ENCODE measurements around the gene ABHD8. TPM values are rescaled to one million over a fixed set of nuclear protein-coding genes. Genes with fewer than 3 reads are reported as not detected.
A peak's percentile ranks its signal among the peaks of the same experiment; 100 is the strongest.

The ABHD8 gene
- total and polyA plus RNA-seq, 2 donors from 2014 or later: 9.6 to 20.0 TPM

DNA sequence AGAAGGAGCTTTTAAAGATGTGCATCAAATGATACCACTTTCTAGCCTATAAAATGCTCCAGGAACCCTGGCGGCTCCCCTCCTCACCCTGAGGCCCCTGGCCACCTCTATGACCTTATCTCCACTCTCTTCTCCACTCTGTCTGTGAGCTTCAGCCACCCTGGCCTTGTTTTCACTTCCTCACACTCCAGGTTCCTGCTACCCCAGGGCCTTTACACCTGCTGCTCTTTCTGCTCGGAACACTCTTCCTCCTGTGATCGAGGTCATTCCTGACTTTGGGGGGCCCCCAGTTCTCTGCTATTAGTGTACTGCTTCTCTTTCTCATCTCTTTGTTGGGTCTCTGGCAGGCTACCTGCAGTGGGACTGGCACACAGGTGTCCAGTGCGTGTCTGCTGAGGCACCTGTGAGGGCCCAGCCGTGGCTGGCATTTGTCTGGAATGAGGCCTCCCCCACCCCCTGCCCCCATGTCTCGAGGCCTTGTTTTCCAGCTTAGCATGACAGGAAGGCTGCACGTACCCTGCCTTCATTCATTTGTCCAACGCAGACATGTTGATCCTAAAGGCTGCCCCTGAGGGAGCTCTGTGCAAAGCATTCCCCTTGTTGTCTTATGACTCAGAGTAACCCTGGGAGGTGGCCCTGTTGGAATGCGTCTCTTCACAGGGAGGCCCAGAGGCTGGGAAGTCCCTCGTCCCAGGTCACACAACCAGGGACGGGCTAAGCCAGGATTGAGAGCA lies 8.4 kb upstream of the ABHD8 start:
- no peak overlapping the region for H3K4me3 ChIP-seq (ENCODE audit: low read length in 3 of 3)
- peaks cover 0 to 17% (median 4%) of the 10 kb centered on the region in 3 donors for H3K36me3 ChIP-seq (ENCODE audit: control insufficient read depth in 2 of 3, insufficient read depth in 3 of 3, low read length in 3 of 3)
- DNase-seq (no peak), FAIRE-seq (no peak)
- no peak overlapping the region for H3K27ac ChIP-seq (ENCODE audit: low read depth in 2 of 2, low read length in 2 of 2)
- intact Hi-C loops (cut with DNase I): no loop called here
- no peaks in the 10 kb centered on the region for H3K27me3 ChIP-seq (ENCODE audit: control insufficient read depth, insufficient read depth, low read length)
- H3K9me3 ChIP-seq (ENCODE audit: control insufficient read depth in 2 of 3, insufficient read depth in 1 of 3, low read length in 3 of 3): no peaks in the 10 kb centered on the region
- H3K4me1 ChIP-seq (ENCODE audit: control insufficient read depth in 2 of 3, insufficient read depth in 2 of 3, low read depth in 1 of 3, low read length in 3 of 3): peaks cover 0 to 18% (median 6%) of the 10 kb centered on the region in 3 donors
- TF ChIP-seq CTCF (IDR thresholded peaks at IDR 0.05; ENCODE audit: borderline replicate concordance, extremely low read depth, insufficient read depth): no peak
- peak overlapping the region in 1 of 3 donors; percentile 3 for H3K9ac ChIP-seq (ENCODE audit: low read length in 3 of 3)

GRCh38 chr19:17309965-17310461 lies 6.8 kb upstream of the ABHD8 start:
- DNase-seq (no peak), FAIRE-seq (no peak)
- Histone ChIP-seq H3K27ac (ENCODE audit: low read depth in 2 of 2, low read length in 2 of 2) (no peak overlapping the region), H3K27me3 (ENCODE audit: control insufficient read depth, insufficient read depth, low read length) (no peaks in the 10 kb centered on the region), H3K4me3 (ENCODE audit: low read length in 3 of 3) (peak overlapping the region; percentile 80 to 87 (median 81)), H3K4me1 (ENCODE audit: control insufficient read depth in 2 of 3, insufficient read depth in 2 of 3, low read depth in 1 of 3, low read length in 3 of 3) (peaks cover 0 to 26% (median 6%) of the 10 kb centered on the region in 3 donors), H3K9me3 (ENCODE audit: control insufficient read depth in 2 of 3, insufficient read depth in 1 of 3, low read length in 3 of 3) (no peaks in the 10 kb centered on the region), H3K9ac (ENCODE audit: low read length in 3 of 3) (peak overlapping the region; percentile 67 to 68 (median 68)), H3K36me3 (ENCODE audit: control insufficient read depth in 2 of 3, insufficient read depth in 3 of 3, low read length in 3 of 3) (peaks cover 0 to 11% (median 2%) of the 10 kb centered on the region in 3 donors)
- intact Hi-C loops (cut with DNase I): no loop called here
- no peak for TF ChIP-seq CTCF (IDR thresholded peaks at IDR 0.05; ENCODE audit: borderline replicate concordance, extremely low read depth, insufficient read depth)

DNA sequence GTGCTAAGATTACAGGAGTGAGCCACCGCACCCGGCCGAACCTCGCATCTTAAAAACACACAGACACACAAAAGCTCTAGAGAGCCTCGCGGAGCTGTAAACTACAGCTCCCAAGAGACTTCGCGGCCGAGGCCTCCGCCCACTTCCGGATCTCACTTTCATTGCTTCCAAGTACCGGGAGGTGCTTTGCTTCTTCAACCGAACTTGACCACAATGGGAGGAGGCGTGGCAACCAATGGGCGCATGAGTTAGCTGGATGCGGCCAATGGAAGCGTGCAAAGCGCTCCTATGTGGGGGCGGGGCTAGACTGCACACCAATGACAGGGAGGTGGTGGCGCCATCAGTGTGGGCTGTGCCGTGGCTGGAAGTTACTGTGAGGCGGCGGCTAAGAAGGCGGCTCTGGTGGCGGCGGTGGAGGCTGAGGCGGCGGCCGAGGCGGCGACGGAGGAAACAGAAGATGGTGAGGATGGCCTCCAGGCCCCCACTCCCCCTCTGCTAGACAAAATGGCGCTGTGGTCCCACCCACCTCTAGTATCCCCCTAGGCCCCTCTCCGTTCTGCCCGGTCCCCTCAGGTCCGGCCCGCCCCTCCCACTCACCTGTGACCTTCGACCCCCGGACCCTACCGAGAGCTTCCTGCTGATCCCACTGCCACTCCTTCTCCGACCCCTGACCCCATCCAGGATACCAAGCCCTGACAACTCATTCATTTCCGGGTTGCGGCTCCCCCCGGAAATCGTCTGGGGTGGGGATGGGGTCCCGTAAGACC lies 6.2 kb upstream of the ABHD8 start, which contains the start of gene DDA1:
Gene DDA1 (plus strand): TSS at position 366 of the 767 bp plus-strand sequence. CDS start 92 bp downstream, at position 458.
- Histone ChIP-seq H3K9ac (ENCODE audit: low read length in 3 of 3) (peak within 1 kb of the TSS; percentile 67 to 68 (median 68)), H3K27me3 (ENCODE audit: control insufficient read depth, insufficient read depth, low read length) (no peaks in the 10 kb centered on the region), H3K27ac (ENCODE audit: low read depth in 2 of 2, low read length in 2 of 2) (peak within 1 kb of the TSS in 1 of 2 donors; percentile 57), H3K9me3 (ENCODE audit: control insufficient read depth in 2 of 3, insufficient read depth in 1 of 3, low read length in 3 of 3) (no peaks in the 10 kb centered on the region), H3K4me3 (ENCODE audit: low read length in 3 of 3) (peak within 1 kb of the TSS; percentile 80 to 87 (median 81)), H3K4me1 (ENCODE audit: control insufficient read depth in 2 of 3, insufficient read depth in 2 of 3, low read depth in 1 of 3, low read length in 3 of 3) (peaks cover 0 to 30% (median 6%) of the 10 kb centered on the region in 3 donors), H3K36me3 (ENCODE audit: control insufficient read depth in 2 of 3, insufficient read depth in 3 of 3, low read length in 3 of 3) (peaks cover 0 to 6% (median 2%) of the 10 kb centered on the region in 3 donors)
- TF ChIP-seq CTCF (IDR thresholded peaks at IDR 0.05; ENCODE audit: borderline replicate concordance, extremely low read depth, insufficient read depth): no peak
- FAIRE-seq: peak; percentile 99
- intact Hi-C loops (cut with DNase I): no loop called here
- peak; percentile 99 to 100 (median 100) for DNase-seq

Measured in kidney (tissue), 14 donors.